Activated gamma-delta T cell treated with anti-CD3 and anti-CD28 coated beads, Interleukin-2, amount 50 U/mL, for 16 hours (primary cell): Measurements from ENCODE around the gene DENND10.
"Not testable (repeated sequence)": the region's sequence is repeated elsewhere in the genome, so short reads cannot be mapped to it uniquely, and the experiment has no call there.

Experiments
- DNase-seq: peaks from one replicate; pipeline ENCODE4 v3.0.0-alpha.2; 2020; ENCODE audit warnings: low read depth

Gene DENND10

DNA sequence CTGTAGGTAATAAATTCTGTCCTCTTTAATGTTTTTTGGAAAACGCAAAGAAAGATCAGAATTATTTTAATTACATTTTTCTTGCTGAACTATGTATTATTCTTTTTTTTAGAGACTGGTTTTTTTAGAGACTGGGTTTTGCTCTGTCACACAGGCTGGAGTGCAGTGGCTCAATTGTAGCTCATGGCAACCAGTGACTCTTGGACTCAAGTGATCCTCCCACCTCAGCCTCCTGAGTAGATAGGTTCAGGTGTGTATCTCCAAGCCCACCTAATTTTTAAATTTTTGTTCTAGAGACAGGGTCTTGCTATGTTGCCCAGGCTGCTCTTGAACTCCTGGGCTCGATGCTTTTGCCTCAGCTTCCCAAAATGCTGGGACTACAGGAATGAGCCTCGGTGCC lies 5.3 kb upstream of the DENND10 start:
- DNase-seq, result no peak

DNA sequence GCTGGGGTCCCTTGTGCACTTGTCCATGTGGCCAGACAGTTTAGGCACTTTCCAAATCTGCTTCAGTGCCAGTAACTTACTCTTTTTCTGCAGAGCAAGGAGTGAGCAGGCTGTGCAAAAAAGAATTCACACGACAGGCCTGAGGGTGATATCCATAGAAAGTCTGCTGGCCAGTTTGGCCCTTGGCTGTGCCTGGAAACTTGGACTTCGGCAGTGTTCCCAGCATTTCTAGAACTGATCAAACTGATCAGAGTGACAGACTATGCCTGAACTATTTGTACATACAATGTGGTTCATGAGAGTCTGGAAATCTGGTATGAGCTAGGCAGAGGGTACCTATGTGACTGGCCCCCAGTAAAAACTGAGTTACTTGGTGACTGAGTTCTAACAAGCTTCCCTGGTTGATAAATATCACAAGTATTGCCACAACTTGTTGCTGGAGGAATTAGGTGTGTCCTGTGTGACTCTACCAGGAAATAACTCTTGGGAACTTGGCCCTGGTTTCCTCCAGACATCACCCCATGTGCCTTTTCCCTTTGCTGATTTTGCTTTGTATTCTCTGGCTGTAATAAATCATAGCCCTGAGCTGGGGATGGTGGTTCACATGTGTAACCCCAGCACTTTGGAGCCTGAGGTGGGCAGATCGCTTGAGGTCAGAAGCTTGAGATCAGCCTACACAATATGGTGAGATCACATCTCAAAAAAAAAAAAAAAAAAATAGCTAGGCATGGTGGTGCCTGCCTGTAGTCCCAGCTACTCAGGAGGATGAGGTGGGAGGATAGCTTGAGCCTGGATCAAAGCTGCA lies 3.3 kb upstream of the DENND10 start:
- no peak for DNase-seq

DNA sequence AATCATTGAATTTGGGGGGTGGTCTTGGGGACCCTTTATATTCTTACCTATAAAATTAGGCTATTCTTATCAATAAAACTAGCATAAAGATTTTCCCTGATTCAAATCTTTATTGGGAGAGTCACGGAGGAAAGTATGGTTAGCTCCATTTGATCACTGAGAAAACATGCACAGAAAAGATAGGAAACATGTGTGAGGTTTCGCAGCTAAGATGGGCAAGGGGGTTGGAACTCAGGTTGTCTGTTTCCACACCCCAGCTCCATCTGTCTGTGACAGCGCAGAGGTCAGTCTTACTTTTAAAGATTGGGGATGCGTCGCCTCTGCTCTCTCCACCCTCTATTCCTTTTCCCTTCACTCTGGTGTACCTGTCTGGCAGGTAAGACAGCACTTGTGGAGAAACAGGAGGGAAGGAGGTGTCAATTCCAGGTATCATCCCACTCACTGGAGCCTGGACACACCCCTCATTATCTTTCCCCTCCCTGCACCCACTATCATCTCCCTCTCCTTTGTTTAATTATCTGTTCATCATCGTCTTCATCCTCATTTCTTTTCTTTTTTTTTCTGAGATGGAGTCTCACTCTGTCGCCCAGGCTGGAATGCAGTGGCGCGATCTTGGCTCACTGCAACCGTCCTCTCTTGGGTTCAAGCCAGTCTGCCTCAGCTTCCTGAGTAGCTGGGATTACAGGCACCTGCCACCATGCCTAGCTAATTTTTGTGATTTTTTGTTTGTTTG lies 2.4 kb upstream of the DENND10 start:
- DNase-seq, result no peak

DNA sequence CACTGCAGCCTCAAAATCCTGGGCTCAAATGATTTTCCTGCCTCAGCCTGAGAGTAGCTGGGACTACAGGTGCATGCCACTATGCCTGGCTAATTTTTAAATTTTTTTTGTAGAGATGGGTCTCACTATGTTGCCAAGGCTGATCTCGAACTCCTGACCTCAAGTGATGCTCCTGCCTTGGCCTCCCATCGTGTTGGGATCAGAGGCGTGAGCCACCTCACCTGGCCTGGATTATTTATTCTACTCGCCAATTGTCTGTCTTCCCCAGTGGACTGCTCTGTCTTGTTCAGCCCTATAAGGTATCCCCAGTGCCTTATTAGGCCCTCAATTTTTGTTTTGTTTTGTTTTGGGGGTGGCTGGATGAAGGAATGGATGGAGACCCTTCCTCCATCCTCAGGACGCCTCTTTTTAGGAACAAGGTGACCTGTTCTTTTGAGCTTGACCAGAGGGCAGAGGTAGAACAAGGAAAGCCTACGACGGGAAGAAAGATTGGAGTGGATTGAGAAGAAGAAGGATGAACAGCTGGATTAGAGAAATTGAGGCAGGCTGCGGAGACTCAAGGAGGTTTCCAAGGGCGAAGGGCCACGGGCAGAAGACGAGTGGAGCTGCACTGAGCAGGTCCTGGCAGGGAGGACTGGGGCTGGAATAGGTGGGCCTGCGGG lies 541 bp upstream of the DENND10 start:
- no peak for DNase-seq

DNA sequence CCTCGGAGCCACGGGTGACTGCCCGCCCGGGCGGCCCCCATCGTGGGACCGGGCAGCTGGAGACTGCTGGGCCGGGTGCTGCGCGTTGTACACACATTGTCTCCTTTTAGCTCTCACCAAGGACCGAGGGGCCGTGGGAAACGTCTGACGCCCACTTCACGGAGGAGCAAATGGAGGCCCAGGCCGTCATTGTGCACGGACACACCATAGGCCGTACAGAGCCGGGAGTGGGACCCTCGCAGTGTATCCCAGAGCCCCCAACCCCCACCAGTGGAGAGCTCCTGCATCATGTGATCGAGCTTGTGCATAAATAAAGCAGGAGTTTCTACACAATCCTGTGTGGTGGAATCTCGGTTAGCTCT lies 722 bp downstream of the DENND10 start:
- no peak for DNase-seq

DNA sequence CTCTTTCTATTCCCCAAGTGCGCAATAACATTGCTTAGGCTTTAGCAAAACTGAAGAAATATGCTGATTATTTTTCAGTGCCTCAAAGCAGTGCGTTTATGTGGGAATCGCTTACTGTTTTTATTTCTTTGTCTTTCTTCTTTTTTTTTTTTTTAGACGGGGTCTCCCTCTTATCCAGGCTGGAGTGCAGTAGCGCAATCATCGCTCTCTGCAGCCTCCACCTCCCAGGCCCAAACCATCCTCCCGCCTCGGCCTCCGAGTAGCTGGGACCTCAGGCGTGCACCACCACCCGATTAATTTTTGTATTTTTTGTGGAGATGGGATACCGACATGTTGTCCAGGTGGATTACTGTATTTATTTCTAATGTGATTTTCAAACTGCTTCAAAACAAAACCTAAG lies 1.2 kb downstream of the DENND10 start:
- DNase-seq, result no peak

DNA sequence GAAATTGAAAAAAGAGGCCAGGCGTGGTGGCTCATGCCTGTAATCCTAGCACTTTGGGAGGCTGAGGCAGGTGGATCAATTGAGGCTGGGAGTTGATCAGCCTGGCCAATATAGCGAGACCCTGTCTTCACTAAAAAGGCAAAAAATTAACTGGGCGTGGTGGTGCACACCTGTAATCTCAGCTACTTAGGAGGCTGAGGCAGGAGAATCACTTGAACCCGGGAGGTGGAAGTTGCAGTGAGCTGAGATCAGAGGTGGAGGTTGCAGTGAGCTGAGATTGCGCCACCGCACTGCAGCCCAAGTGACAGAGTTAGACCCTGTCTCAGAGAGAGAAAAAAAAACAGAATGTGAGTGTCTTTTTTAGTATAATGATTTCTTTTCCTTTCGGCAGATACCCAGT lies 2.0 kb downstream of the DENND10 start:
- DNase-seq, result not testable (repeated sequence)

DNA sequence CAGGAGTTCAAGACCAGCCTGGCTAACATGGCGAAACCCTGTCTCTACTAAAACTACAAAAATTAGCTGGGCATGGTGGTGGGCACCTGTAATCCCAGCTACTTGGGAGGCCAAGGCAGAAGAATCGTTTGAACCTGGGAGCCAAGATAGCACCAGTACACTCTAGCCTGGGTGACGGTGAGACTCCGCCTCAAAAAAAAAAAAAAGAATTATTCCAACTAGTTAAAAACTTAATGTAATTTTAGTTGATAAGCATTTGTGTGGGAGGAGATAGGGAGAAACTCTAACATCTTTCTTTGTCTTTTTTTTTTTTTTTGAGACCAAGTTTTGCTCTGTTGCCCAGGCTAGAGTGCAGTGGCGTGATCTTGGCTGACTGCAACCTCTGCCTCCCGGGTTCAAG lies 3.2 kb downstream of the DENND10 start:
- not testable (repeated sequence) for DNase-seq

DNA sequence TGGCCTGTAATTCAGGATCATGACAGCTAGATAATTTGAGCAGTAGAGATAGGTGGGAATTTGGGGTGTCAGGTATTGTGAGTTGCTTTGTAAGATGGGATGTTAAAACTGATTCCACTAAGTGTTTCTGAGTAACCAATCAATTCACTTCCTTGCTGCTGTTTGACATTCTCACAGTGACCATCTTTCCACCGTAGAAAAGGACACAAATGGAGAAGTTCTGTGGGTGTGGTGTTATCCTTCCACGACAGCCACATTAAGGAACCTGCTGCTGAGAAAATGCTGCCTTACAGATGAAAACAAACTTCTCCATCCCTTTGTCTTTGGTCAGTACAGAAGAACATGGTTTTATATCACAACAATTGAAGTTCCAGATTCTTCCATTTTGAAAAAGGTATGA lies 3.9 kb downstream of the DENND10 start:
- not testable (repeated sequence) for DNase-seq

DNA sequence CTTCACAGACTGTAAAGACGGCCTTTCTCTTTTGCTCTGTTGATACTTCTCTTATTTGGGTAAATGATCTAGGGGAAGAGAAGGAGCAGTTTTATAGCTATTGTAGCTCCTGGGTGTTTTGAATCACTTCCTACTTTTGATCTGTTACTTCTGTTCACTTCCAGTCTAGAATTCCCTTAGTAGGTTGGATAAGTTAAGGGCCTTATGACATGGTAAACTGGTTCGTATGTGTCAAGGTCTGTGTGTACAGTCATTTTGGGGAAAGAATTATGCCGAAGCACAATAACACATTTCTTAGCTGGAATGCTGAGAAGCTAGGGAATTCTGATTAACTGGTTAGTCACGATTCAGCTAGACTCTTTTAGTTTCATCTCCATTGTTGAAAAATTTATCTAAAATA lies 8.1 kb downstream of the DENND10 start:
- DNase-seq, result no peak

DNA sequence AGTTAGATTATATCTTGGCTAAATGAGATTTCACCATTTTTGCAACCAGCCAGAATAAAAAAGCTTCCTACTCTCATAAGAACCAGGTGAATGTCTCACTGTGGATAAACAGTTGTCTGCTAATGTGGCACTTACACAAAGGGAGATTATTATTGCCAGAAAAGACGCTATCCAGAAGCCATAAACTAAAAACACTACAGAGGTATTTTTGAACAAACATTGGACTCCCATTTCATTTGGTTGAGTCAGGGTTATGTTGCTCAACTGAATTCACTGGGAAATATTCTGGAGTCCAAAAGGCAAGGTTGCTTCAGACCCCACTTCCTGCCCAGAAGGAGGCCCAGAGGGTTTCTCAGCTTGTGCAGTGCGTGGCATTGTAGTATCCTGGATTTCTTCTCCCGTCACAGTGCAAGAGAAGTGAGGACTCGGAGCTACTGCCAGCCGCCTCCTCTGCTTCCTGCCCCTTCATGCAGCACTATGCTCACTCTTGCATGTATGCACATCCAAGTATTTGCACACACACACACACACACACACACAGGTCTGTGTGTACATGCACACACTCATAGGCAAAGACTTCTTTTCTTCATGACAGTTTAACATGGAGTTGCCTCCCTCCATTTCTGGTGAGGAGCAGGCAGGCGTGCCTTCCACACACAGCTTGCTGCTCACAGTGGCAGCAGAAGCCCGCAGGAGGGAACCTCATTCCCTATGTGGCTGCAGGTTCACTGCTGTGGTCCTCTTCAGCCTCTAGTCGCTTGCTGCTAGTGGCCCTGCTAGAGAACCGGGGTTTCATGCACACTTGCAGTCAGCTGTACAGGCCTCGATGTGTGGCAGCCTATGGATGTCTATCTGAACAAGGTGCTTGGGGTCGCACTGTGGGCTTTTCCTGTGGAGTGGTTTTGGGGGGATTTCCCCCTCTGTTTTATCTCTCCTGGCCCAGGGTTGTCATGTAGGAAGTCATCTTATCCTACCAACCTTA lies 10.1 kb downstream of the DENND10 start:
- DNase-seq, result no peak

DNA sequence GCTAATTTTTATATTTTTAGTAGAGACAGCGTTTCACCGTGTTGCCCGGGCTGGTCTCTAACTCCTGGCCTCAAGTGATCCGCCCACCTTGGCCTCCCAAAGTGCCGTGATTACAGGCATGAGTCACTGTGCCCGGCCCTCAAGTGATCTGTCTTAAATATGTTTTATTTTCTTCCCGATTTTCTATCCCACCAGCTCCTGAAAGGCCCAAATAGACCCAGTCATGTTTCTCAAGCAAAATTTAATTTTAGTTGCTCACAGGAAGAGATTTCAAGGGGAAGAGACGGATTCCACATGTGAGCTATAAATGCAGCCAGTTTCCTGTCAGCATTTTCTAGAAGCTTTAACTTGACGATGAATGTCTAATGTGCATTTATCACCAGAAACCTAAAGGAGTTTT lies 12.0 kb downstream of the DENND10 start:
- no peak for DNase-seq

DNA sequence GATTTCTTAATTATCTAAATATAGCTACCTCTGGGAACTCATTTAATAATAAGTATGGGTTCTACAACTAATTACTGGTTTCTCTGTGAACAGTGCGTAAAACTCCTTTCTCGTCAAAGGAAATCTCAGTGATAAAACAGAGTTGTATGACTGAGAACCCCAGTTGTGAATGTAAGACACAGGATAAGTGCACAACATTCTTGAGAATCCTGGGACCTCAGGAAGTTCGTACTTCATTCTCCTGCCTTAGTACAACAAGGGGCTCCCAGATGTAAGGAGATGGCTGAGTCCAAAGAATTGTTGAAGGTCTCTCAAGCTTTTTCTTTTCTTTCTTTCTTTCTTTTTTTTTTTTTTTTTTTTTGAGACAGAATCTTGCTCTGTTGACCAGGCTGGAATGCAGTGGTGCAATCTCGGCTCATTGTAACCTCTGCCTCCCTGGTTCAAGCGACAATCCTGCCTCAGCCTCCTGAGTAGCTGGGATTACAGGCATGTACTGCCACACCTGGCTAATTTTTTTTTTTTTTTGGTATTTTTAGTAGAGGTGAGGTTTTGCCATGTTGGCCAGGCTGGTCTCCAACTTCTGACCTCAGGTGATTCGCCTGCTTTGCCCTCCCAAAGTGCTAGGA lies 12.5 kb downstream of the DENND10 start:
- no peak for DNase-seq

DNA sequence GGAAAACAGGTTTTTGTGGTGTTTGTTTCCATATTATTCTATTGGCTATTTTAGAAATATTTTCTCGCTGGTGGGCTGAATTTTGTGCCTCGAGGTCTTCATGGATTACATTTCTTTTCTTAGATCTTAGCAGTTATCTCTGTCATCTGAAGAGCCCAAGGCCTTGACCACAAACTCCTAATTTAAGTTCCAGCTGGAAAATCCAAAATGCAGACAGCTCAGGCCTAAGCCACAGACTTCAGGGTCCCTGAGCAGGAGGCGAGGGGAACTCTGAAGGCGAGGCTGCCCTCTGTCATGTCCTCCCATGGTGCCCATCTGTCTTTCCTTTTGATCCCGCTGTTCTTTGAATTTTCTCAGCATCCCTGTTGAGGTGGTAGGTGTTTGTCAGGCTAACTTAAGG lies 14.3 kb downstream of the DENND10 start:
- DNase-seq, result no peak

DNA sequence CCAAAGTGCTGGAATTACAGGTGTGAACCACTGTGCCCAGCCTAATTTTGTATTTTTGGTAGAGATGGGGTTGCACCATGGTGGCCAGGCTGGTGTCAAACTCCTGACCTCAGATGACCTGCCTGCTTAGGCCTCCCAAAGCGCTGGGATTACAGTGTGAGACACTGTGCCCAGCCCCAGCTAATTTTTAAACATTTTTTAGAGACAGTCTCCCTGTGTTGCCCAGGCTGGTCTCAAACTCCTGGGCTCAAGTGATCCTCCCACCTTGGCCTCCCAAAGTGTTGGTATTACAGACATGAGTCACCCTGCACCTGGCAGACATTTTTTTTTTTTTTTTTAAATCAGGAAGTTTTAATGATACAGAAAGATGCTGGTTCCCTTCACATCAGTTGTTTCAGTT lies 15.5 kb downstream of the DENND10 start:
- DNase-seq, result no peak

DNA sequence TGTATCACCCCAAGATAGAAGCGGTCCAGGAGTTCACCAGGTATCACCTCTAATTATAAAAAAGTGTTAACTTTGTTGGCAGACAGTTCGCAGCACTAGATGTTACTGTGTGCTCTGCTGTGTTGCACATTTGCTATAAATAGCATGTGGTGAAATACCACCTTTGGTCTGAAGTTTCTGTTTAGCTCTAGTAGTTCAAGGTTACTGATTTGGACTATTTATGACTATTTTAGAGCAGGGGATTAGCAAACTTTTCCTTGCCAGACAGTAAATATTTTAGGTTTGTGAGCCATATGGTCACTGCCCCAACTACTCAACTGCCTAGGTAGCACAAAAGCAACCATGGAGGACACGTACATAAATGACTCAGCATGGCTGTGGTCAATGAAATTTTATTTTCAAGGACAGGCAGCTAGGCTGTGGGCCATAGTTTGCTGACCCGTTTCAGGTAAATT lies 16.5 kb downstream of the DENND10 start:
- DNase-seq, result no peak

DNA sequence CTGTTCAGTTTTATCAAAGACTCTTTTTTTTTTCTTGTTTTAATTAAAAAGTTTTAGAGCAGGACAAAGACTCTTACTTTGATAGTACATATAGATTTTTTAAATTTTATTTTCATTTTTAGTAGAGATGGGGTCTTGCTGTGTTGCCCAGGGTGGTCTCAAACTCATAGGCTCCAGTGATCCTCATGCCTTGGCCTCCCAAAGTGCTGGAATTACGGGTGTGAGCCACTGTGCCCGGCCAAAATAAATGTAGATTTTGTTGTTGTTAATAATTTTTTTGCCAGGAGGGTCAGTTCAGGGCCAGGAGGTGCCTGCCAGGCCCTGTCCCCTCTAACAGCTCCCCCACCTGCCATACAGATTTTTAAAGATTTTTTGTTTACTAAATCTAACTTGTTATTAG lies 17.0 kb downstream of the DENND10 start:
- no peak for DNase-seq

DNA sequence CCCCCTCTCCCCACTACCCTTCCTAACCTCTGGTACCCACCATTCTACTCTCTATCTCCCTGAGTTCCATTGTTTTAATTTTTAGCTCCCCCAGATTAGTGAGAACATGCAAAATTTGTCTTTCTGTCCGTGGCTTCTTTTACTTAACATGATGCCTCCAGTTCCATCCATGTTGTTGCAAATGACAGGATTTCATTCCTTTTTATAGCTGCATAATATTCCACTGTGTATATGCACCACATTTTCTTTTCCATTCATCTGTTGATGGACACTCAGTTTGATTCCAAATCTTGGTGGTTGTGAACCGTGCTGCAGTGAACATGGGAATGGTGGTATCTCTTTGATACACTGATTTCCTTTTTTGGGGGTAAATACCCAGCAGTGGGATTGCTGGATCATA lies 22.0 kb downstream of the DENND10 start:
- no peak for DNase-seq

DNA sequence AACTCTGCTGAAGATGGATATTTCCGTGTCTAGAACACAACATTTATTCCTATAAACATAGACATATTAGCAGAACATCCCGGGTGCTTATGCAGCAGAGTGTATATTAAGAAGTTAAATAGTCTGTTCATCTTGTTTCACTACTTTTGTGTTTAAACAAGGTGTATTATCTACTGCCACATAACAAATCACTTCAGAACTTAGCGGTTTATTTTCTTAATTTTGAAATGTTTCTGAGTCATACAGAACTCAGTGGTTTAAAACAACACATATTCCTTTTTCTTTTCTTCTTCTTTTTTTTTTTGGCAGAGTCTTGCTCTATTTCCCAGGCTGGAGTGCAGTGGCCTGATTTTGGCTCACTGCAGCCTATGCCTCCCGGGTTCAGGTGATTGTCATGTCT lies 25.8 kb downstream of the DENND10 start:
- no peak for DNase-seq

DNA sequence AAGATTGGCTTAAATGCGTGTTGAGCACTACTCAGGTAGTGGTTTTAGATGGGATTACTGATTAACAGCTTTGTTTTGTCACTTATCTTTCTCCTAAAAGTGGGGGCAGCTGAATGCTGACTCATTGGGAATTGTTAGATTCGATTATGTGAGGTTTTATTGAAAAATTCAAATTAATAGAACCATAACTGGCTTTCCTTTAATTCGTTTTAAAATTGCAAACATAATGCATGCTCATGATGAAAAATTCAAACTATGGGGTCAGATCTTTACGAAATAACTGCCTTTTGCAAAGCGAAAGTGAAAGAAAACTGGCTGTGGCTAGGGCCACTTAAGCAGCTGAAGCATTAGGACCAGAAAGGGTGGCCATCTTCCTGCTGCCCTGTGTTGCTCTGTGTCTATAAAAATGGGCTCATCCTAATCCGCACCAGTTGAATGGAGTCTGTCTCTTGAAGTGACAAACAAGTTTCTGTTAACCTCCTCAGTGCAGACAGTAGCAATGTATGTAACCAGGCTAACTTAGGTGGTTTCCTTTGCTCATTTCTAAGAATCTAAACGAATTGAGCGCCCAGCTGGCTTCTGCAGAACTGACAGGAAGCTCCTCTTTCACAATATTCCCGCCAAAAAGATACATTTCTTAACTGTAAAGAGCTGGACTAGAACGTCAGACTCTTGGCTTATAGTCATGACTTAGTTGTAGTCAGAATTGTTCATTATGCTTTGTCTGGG lies 27.8 kb downstream of the DENND10 start:
- DNase-seq, result peak; percentile 12
